SK-N-SH treated with all-trans-retinoic acid at 6 μM for 48 hours (cell line): Measurements from ENCODE around the gene NPIPB6.
"Not testable (repeated sequence)": the region's sequence is repeated elsewhere in the genome, so short reads cannot be mapped to it uniquely, and the experiment has no call there.

Source experiments
- ATAC-seq: fragments of 200-7000 bp; cut with Tn5 transposase; 3 replicates; pipeline ENCODE4 v1.9.1; 2020; ENCODE audit warnings: mild to moderate bottlenecking, moderate library complexity

Gene NPIPB6

DNA sequence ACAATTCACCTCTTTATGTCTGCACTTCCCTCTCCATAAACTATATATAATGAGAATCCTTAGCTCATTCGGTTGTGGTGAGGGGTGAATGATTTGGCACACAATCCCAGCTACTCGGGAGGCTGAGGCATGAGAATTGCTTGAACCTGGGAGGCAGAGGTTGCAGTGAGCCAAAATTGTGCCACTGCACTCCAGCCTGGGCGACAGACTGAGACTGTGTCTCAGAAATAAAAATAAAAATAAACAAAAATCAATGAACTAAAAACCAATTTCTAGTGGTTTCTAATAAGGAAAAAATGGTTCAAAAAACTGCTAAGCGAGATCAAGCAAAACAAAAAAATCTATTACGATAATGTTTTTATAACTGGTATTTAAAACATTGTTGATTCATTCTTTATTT lies at the start of gene NPIPB6:
Gene NPIPB6 (minus strand): TSS at position 101 of the 400 bp plus-strand sequence. CDS start 686 bp downstream, outside the sequence.
- not testable (repeated sequence) for ATAC-seq

DNA sequence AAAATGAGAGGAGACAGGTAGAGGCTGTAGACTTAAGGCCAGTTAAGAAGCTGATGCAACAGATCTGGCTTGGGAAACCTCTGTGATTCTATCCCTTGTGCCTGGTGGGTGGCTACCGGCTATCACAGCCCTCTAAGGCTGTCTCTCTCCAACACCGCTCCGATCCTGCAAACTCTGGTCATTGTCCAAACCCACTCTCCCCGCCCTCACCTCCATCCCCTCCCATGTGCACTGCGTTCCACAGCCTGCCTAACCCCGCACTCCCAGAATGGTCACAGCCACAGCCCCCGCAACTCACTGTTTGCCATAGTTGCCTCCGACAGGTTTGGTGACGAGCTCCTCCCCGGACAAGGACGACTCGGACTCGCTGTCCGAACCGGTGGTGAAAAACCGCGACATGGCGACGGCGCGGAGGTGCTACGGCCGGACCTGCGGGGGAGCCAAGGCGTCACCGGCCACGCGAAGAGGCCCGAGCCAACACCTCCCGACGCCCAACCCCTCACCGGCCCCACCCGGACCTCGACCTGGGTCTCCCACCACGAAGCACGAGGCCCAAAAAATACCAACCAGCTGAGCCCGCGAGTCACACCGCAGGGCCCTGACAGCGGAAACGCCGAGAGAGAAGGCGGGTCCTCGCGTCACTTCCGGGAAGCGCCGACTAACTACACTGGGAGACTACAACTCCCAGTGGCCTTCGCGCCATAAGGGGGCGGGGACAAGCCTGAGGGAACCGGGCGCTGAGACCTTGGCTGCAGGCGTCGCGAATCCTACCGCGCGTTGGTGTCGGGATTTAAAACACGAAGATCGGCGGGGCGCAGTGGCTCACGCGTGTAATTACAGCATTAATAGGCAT lies 40.1 kb upstream of the NPIPB6 start, which contains the start of gene EIF3CL:
Gene EIF3CL (minus strand): TSS at position 622 of the 853 bp plus-strand sequence. CDS start 223 bp downstream, at position 399.
- ATAC-seq = peak; percentile 100

DNA sequence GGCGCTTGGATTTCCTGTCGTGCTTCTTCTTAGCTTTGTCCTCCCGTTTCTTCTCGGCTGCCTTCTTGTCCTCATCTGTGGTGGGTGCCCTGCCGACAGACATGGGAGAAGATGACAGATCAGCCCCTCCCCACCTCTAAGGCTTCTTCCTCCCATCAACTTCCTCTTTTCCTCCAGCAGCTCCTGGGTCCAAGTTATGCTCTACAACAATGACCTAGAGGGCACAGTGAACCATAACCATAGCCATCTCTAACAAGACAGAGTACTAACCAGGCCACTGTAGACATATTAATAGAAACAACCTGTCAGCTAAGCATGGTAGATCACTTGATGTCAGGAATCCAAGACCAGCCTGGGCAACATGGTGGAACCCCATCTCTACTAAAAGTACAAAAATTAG lies 28.7 kb upstream of the NPIPB6 start:
- ATAC-seq = not testable (repeated sequence)

DNA sequence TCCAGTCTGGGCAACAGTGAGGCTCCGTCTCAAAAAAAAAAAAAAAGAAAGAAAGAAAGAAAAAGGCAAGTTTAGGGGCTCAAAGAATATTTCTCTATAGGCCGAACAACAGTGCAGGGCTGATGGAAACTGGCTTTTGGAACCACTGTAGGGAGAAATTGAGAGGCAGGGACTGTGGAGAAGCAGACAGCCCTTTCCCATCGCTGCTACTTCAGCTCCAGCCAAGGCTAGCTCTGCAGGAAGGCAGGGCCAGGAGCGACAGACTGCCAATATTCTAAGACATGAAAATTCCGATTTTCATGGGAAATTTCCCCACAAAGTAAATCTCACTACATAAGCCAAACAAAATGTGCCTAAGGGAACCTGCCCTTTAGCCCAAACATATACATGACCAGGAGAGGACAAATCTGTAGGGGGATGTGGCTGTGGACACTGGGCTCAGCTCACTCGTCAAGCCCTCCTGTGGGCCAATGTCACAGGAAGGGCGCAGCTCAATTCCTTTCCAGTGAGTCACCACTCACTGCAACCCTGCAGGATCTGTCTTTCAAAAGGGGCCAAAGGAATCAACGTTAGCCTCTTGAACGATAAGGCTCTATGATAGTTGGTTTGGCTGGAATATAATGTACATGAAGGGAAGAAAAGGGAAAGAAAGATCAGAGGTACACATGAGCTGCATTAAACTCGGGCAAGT lies 19.0 kb upstream of the NPIPB6 start:
- peak; percentile 74 for ATAC-seq

DNA sequence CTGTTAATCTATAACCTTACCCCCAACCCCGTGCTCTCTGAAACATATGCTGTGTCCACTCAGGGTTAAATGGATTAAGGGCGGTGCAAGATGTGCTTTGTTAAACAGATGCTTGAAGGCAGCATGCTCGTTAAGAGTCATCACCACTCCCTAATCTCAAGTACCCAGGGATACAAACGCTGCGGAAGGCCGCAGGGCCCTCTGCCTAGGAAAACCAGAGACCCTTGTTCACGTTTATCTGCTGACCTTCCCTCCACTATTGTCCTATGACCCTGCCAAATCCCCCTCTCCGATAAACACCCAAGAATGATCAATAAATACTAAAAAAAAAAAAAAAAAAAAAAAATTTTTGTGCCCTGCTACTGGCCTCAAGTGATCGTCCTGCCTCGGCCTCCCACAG lies 14.5 kb upstream of the NPIPB6 start:
- not testable (repeated sequence) for ATAC-seq

DNA sequence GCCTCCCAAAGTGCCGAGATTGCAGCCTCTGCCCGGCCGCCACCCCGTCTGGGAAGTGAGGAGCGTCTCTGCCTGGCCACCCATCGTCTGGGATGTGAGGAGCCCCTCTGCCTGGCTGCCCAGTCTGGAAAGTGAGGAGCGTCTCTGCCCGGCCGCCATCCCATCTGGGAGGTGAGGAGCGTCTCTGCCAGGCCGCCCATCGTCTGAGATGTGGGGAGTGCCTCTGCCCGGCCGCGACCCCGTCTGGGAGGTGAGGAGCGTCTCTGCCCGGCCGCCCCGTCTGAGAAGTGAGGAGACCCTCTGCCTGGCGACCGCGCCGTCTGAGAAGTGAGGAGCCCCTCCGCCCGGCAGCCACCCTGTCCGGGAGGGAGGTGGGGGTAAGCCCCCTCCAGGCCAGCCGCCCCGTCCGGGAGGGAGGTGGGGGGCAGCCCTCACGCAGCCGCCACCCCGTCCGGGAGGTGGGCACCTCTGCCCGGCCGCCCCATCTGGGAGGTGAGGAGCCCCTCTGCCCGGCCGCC lies 13.9 kb upstream of the NPIPB6 start:
- ATAC-seq = not testable (repeated sequence)

DNA sequence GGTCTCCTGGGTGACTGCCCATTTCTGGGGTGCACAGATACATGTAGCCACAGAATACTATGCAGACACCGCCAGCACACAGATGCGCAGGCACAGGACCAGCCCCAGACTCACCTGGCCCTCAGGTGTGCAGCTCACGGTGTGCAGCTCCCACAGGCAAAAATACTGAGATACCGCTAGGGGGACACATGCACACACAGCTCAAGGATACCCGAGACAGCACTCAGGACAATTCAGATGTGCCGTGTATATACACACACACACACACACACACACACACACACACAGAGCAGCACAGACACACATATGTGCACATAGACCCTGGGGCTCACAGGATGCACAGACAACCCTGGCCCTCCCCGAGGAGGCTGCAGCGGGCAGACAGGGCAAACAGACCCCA lies 11.8 kb upstream of the NPIPB6 start:
- peak; percentile 67 for ATAC-seq

DNA sequence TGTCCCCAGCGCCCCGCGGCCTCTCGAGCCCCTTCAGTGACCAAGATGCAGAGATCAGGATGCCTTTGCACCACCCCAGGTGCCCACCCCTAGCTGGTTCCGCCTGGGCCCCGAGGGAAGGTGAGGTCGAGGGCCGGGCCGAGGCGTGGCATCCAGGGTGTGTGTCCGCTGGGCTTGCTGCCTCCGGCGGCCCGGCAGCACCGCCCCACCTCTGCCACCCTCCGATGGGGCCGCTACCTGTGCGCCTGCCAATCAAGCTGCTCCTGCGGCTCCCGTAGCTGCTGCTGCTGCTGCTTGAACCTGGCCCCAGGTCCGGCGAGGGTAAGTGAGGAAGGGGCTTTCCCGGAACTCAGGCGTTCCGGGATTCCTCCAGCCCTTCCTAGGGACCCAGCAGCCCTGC lies 11.0 kb upstream of the NPIPB6 start:
- not testable (repeated sequence) for ATAC-seq

DNA sequence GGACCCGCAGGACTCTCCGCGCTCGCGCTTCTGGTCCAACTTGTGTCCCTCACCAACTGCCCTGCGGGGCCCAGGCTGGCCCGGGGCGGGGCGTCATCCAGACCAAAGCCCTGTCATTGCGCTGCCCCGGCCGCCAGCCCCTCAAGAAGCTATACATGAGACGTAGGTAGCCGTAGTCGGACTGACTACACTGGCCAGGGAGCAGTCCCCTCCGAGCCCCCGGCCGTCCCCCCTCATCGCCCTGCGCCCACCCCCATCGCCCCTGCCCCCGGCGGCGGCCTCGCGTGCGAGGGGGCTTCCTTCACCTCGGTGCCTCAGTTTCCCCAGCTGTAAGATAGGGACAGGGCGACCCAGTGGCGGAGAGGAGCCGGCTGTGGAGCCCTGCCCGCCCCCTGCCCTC lies 4.6 kb upstream of the NPIPB6 start:
- ATAC-seq = not testable (repeated sequence)

DNA sequence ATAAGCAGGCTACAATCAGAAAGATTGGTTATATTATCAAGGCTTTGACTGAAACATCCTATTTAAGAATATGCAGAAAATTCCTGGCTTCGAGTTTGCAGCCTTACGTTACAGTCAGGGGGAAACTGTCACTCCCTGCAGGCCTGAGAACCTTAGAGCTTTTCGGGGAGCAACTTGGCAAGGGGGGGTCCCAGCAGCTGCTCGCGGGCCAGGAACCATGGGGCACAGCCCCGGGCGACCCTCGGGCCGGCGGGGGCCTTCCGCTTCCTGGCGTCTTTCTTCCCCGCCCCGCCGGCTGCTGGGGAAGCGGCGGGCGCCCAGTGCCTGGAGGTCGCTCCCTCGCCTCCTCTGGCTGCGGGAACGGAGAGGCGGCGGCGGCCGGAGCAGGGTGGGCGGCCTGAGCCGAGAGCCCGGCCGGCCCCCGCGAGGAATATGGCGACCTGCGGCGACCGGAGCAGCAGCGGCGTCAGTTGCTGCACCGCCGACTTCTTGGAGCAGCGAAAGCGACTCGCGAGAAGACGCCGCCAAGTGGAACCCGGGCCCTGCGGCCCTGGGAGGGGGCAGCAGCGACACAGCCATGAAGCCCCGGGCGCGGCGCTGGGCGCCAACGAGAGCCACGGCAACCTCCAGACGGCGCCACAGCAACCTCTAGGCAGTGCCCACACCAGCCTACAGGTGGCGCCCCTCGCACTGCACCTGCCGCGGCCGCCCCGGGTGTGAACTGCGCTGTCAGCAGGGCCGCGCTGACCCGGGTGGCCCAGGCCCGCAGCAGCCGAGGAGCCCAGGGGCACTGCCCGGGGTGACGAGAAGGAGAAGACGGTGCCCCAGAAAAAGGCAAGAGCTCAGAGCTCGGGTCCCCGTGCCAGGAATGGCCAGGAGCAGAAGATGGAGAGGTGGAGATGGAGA lies 1.2 kb upstream of the NPIPB6 start:
- peak; percentile 99 for ATAC-seq

DNA sequence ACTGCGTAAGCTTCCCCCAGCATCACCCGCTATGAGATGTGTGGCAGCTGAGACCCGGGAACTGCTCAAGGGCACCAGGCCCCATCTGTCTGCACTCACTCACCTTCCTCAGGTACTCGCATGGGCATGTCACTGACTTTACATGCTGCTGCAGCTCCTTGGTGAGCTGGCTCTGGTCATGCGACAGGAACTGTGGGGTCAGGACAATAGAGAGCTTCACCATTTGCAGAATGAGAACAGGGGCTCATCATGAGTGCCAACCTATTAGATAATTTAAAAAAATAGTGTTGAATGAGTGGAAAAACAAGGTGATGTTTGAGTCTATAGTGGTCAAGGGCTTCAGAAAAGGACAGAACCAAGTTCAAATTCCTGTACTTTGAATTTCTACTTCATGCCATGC lies 708 bp downstream of the NPIPB6 start:
- not testable (repeated sequence) for ATAC-seq

DNA sequence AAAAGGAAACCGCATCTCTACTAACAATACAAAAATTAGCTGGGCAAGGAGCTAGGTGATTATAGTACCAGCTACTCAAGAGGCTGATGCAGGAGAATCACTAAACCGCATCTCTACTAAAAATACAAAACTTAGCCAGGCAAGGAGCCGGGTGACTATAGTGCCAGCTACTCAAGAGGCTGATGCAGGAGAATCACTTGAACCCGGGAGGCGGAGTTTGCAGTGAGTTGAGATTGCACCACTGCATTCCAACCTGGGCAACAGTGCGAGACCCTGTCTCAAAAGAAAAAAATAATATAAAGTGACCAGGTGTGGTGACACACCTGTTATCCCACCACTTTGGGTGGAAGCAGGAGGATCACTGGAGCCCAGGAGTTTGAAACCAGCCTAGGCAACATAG lies 25.1 kb downstream of the NPIPB6 start:
- not testable (repeated sequence) for ATAC-seq

DNA sequence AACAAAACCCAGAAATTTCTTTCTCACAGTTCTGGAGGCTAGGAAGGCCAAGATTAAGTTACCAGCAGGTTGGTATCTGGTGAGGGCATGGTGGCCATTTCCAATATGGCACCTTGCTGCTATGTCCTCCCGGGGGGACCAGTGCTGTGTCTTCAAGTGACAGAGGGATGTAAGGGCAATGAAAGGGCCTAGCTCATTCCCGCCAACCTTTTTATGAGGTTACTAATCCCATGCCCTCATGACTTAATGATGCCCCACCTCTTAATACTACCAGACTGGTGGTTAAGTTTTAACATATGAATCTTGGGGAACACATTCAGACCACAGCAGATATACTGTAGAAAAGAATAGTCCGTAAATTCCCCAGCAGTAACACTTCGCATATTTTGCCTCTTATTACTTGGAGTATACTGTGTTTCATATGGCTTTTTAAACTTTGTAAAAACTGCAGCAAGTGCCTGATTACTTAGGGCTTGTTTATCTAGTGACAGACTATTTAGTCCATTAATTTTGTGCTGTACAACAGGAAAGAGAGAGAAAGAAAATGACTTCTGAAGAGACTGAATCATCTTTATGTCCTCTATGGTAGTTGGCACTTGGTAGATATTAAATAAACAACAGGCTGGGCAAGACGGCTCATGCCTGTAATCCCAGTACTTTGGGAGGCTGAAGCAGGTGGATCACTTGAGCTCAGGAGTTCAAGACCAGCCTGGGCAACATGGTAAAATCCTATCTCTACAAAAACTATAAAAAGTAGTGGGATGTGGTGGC lies 26.2 kb downstream of the NPIPB6 start:
- ATAC-seq = not testable (repeated sequence)

DNA sequence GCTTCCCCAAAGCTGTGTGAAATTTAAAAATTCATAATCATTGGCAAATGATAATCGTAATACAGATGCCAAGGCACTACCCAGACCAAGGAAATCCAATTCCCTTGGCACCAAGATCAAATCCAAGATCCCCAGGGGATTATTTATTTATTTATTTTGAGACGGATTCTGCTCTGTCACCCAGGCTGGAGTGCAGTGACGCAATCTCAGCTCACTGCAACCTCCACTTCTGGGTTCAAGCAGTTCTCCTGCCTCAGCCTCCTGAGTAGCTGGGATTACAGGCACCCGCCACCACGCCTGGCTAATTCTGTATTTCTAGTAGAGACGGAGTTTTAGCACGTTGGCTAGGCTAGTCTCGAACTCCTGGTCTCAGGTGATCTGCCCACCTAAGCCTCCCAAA lies 27.6 kb downstream of the NPIPB6 start:
- not testable (repeated sequence) for ATAC-seq

DNA sequence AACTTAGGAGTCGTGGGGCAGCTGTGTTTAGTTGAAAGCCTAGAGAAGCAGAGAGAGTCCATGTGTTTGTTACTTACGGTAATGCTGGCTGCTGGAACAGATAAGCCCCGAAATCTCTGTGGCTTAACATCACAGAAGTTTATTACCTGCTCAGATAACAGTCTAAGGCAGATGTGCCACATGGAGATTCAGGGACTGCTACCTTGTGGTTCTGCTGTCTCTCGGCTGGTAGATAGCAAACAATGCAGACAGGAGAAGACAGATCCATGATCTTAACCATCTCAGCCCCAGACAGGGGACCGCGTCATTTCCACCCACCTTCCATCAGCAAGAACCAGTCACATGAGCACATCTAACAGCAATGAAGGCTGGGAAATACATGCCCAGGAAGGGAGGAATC lies 30.7 kb downstream of the NPIPB6 start:
- ATAC-seq = not testable (repeated sequence)

DNA sequence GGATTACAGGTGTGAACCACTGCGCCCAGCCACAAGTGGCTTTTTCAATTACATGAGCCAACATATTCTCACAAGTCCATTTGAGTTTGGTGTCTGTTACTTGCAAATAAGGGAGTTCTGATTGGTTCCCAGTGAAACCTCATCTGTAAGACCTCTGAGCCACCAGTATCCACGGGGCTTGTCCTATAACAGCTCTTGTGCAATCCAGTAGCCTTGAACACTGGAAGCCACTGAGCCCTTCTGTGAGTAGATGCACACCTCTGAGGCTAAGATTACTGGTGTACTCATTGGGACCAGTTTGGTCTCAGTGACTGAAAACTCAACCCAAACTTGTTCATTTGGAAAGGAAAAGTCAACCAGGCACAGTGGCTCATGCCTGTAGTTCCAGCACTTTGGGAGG lies 32.3 kb downstream of the NPIPB6 start:
- ATAC-seq = not testable (repeated sequence)

DNA sequence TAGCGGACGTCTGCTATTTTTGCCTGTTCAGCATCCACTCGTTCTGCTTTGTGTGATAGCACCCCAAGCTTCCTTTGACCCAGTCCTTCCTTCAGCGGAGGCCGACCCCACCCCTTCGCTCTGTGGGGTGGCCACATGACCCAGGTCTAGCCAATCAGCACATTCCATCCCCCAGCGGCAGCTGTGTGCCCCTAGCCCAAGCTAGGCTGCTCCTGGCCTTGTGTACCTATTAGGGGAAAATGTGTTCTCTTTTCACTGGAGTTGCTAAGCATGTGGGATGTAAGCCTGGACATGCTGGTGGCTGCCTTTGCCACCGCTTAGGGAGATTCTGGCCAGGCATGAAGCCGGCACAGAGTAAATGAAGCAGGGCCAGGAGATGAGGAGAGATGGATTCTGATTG lies 33.1 kb downstream of the NPIPB6 start:
- peak; percentile 66; the same call in 2 of the 3 replicates for ATAC-seq
